Tibial nerve (tissue), 4 donors: ENCODE measurements around the gene PRTFDC1. TPM values are rescaled to one million over a fixed set of nuclear protein-coding genes. Genes with fewer than 3 reads are reported as not detected.
A peak's percentile ranks its signal among the peaks of the same experiment; 100 is the strongest.

Source experiments
- DNase-seq, 2 donors: peaks; one replicate each; pipeline ENCODE4 v3.0.0-alpha.2; 2019; ENCODE audit warnings: low spot score in 2 of 2
- H3K27ac ChIP-seq, 4 donors: fragments of 200-600 bp; sonication (generic) in 3 of 4; one replicate each; pipeline ENCODE4 v1.5.1; 2017 to 2019; ENCODE audit warnings: mild to moderate bottlenecking in 1 of 4
- H3K27me3 ChIP-seq, 2 donors: fragments of 200-600 bp; sonication (generic) in 1 of 2; one replicate each; pipeline versions ENCODE4 v1.5.1 to v1.6.0; 2017 to 2019
- H3K36me3 ChIP-seq, 3 donors: fragments of 200-600 bp; sonication (generic); one replicate each; pipeline ENCODE4 v1.5.1; 2018 to 2019
- H3K4me1 ChIP-seq, 4 donors: fragments of 200-600 bp; sonication (generic) in 3 of 4; one replicate each; pipeline ENCODE4 v1.5.1; 2017 to 2019
- H3K4me3 ChIP-seq, 4 donors: fragments of 200-600 bp; sonication (generic) in 3 of 4; one replicate each; pipeline ENCODE4 v1.5.1; 2017 to 2019; ENCODE audit warnings: mild to moderate bottlenecking in 1 of 4, moderate library complexity in 1 of 4
- H3K9me3 ChIP-seq, 4 donors: fragments of 200-600 bp; sonication (generic) in 3 of 4; one replicate each; pipeline ENCODE4 v1.5.1; 2017 to 2019
- EP300 ChIP-seq, 2 donors: sonication (generic); formaldehyde crosslinking; IDR thresholded peaks; one replicate each; pipeline ENCODE4 v1.6.1; 2017; ENCODE audit warnings: antibody characterized with exemption in 2 of 2, mild to moderate bottlenecking in 1 of 2
- POLR2A ChIP-seq, 2 donors: fragments of 450-650 bp; IDR thresholded peaks; one replicate each; pipeline ENCODE4 v1.6.1; 2017; ENCODE audit warnings: antibody characterized with exemption in 2 of 2, mild to moderate bottlenecking in 2 of 2, moderate library complexity in 2 of 2
- WGBS, 2 donors: methylation state at CpG; one replicate each; pipeline ENCODE4 v1.1.5; 2018; 5-methylcytosine and 5-hydroxymethylcytosine counted together
- total RNA-seq, 4 donors: library from RNA; depleted of rRNA; stranded (reverse); fragments of >200 nt; gene quantifications; one replicate each; pipeline ENCODE4 v1.1.0, GENCODE V29; 2016
- TF ChIP-seq, protein P1 (sequence below), 5 experiments: fragments of 200-600 bp in 3 of 5; fragments of 450-650 bp in 2 of 5; sonication (generic) in 3 of 5; IDR thresholded peaks; one replicate each; pipeline ENCODE4 v1.5.1; 2016 to 2019; ENCODE audit warnings: antibody characterized with exemption in 5 of 5, mild to moderate bottlenecking in 3 of 5, moderate library complexity in 2 of 5

PRTFDC1 gene
- total RNA-seq, 4 donors from 2014 or later = 0.78 to 5.7 (median 1.3) TPM

DNA sequence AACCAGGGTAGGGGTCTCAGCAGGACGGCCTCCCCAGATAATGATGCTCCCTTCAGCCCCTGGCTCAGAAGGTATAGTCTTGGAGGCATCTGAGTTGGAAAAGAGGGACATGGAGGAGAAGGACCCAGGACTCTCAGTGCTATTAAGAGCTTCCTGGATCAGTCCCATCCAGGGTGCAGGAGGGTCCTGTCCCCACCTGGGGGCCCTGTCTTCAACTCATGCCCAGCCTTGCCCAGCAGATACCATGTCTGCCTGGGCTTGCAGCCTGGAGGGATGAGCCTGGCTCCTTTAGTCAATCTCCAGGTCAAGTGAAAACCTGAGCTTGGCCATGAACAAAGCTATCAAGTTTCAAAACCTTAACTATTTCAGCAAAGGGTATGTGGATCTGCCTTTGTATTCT lies 67.6 kb downstream of the PRTFDC1 start:
- H3K27me3 ChIP-seq = no peaks in the 10 kb centered on the region
- WGBS, 2 donors = 89 to 100% methylated on average over 1 of the region's 1 CpG
- no peaks in the 10 kb centered on the region for H3K9me3 ChIP-seq
- DNase-seq = no peak
- no peak overlapping the region for H3K4me3 ChIP-seq
- TF ChIP-seq, protein P1, sequence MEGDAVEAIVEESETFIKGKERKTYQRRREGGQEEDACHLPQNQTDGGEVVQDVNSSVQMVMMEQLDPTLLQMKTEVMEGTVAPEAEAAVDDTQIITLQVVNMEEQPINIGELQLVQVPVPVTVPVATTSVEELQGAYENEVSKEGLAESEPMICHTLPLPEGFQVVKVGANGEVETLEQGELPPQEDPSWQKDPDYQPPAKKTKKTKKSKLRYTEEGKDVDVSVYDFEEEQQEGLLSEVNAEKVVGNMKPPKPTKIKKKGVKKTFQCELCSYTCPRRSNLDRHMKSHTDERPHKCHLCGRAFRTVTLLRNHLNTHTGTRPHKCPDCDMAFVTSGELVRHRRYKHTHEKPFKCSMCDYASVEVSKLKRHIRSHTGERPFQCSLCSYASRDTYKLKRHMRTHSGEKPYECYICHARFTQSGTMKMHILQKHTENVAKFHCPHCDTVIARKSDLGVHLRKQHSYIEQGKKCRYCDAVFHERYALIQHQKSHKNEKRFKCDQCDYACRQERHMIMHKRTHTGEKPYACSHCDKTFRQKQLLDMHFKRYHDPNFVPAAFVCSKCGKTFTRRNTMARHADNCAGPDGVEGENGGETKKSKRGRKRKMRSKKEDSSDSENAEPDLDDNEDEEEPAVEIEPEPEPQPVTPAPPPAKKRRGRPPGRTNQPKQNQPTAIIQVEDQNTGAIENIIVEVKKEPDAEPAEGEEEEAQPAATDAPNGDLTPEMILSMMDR (IDR thresholded peaks at IDR 0.05) = no peak
- no peak for TF ChIP-seq EP300 (IDR thresholded peaks at IDR 0.05)
- no peak for TF ChIP-seq POLR2A (IDR thresholded peaks at IDR 0.05)
- H3K4me1 ChIP-seq = peaks cover 0 to 9% (median 2%) of the 10 kb centered on the region in 4 donors
- H3K27ac ChIP-seq = no peak overlapping the region
- no peaks in the 10 kb centered on the region for H3K36me3 ChIP-seq

DNA sequence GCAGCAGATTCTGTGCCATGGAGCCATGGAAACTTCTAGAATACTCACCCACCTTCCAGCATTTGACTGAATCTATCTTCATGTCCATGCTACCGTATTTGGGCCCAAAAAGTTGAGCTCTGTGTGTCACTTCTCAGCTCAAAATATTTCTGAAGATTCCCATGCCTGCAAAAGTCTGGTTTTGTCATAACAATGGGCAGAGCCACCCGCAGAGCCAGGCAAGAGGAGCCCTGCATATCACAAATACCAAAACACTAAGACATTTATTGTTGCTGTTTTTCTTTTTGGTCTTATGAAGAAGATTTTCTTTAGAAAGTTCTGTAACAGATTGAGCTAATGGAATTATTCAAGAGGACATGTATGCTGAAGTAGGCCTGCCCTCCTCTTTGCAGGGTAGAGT lies 68.1 kb downstream of the PRTFDC1 start:
- DNase-seq = no peak
- no peaks in the 10 kb centered on the region for H3K27me3 ChIP-seq
- WGBS, 2 donors = 87 to 92% methylated on average over 2 of the region's 2 CpGs

DNA sequence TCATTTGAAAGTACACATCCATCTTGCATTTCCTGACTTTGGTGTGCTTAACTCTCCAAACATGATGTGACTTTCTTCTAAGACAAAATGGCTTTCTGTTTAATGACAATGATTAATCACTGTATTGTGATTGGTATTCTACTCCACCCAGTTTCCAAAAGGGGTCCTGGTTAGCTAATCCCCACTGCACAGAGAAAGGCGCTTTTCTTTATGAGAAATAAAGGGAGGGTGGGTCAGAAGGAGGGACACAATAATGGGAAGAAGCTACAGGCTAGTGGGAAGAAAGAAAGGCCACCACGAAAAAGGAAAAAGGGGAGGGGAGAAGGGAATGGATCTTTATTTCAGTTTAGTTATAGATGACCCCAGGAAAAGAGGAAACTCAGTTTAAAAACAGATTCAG lies 69.2 kb downstream of the PRTFDC1 start:
- TF ChIP-seq POLR2A (IDR thresholded peaks at IDR 0.05) (no peak), EP300 (IDR thresholded peaks at IDR 0.05) (no peak)
- TF ChIP-seq, protein P1 (IDR thresholded peaks at IDR 0.05) = no peak
- WGBS, 2 donors = 42 to 67% methylated on average over 2 of the region's 2 CpGs

More for the DNA sequence above, 68.1 kb downstream of the PRTFDC1 start:
- no peaks in the 10 kb centered on the region for H3K9me3 ChIP-seq
- H3K4me3 ChIP-seq = no peak overlapping the region
- peaks cover 0 to 5% (median 2%) of the 10 kb centered on the region in 4 donors for H3K4me1 ChIP-seq
- TF ChIP-seq, protein P1 (IDR thresholded peaks at IDR 0.05) = no peak
- TF ChIP-seq EP300 (IDR thresholded peaks at IDR 0.05) (no peak), POLR2A (IDR thresholded peaks at IDR 0.05) (no peak)
- no peaks in the 10 kb centered on the region for H3K36me3 ChIP-seq
- no peak overlapping the region for H3K27ac ChIP-seq

DNA sequence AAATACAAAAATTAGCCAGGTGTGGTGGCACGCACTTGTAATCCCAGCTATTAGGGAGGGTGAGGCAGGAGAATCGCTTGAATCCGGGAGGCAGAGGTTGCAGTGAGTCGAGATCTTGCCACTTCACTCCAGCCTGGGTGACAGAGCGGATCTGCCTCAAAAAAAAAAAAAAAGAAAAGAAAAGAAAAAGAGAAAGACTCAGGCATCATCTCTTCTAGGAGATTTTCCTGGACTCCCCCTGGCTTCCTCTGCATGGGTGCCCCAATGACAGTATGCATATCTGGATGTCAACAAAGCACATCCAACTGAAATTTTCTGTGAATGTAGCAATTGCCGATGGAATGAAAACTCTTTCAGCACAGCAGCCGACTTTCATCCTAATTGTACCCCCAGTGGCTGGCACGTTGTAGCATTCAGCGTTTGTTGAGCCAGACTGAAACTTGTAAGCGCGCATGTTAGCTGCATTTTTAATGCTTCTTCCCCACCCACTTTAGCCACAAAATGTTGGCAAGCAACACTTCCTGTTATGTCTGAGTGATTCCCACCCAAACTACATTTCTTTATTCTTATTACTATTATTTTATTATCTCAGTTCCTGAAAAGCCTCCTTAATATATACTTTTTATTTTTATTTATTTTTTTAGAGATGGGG lies 70.2 kb downstream of the PRTFDC1 start:
- no peak overlapping the region for H3K4me3 ChIP-seq
- H3K9me3 ChIP-seq = no peaks in the 10 kb centered on the region
- 63 to 66% methylated on average over 11 of the region's 11 CpGs for WGBS, 2 donors
- TF ChIP-seq EP300 (IDR thresholded peaks at IDR 0.05) = peak in 1 of 2 donors; percentile 43
- TF ChIP-seq POLR2A (IDR thresholded peaks at IDR 0.05) = no peak
- H3K27ac ChIP-seq = no peak overlapping the region
- no peak for DNase-seq
- no peaks in the 10 kb centered on the region for H3K36me3 ChIP-seq
- H3K27me3 ChIP-seq = no peaks in the 10 kb centered on the region
- peaks cover 0 to 3% (median 2%) of the 10 kb centered on the region in 4 donors for H3K4me1 ChIP-seq

More for the DNA sequence above, 69.2 kb downstream of the PRTFDC1 start:
- Histone ChIP-seq H3K36me3 (no peaks in the 10 kb centered on the region), H3K4me1 (peaks cover 0 to 3% (median 2%) of the 10 kb centered on the region in 4 donors), H3K9me3 (no peaks in the 10 kb centered on the region), H3K27ac (no peak overlapping the region), H3K4me3 (no peak overlapping the region), H3K27me3 (no peaks in the 10 kb centered on the region)
- DNase-seq = no peak

DNA sequence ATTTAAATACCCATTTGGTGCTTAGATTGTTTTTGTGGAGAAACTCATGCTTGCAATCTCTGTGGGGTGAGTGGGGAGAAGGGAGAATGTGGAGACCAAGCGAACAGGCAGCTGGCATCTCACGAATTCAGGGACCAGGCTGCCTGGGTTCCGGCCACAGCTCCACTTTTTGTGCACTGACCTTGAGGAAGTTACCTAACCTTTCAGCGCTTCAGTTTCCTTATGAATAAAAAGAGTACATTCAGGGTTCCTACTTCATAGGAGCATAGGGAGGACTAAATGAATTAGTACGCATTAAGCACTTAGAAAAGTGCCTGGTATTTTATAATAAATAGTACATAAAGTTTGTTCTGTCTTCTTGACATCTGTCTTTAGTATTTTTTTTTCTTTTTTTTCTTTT lies 72.5 kb downstream of the PRTFDC1 start:
- no peak for DNase-seq
- Histone ChIP-seq H3K27me3 (no peaks in the 10 kb centered on the region), H3K4me1 (peaks cover 0 to 3% (median 2%) of the 10 kb centered on the region in 4 donors), H3K9me3 (peaks cover 0 to under 1% (median 0%) of the 10 kb centered on the region in 4 donors), H3K27ac (no peak overlapping the region), H3K4me3 (no peak overlapping the region), H3K36me3 (no peaks in the 10 kb centered on the region)
- 85% methylated on average over 5 of the region's 5 CpGs for WGBS, 2 donors
- TF ChIP-seq, protein P1 (IDR thresholded peaks at IDR 0.05) = no peak
- TF ChIP-seq EP300 (IDR thresholded peaks at IDR 0.05) = no peak
- TF ChIP-seq POLR2A (IDR thresholded peaks at IDR 0.05) = no peak
